HepG2 (cell line): ENCODE data around the gene LRRC45. TPM values are rescaled to one million over a fixed set of nuclear protein-coding genes. Genes with fewer than 3 reads are reported as not detected.

Source experiments
- CREB1 ChIP-seq, 2 experiments: fragments of 450-650 bp in 1 of 2; IDR thresholded peaks; 2 replicates each; pipeline ENCODE4 v1.6.1; 2016 to 2017; ENCODE audit warnings: control low read depth in 1 of 2, mild to moderate bottlenecking in 1 of 2, missing compliant biosample characterization in 1 of 2, missing genetic modification characterization in 1 of 2
- DNMT1 ChIP-seq: sonication (generic); formaldehyde crosslinking; IDR thresholded peaks from 2 replicates; pipeline ENCODE4 v1.5.1; 2020; ENCODE audit warnings: mild to moderate bottlenecking, missing genetic modification reagents
- EED ChIP-seq: sonication (generic); formaldehyde crosslinking; IDR thresholded peaks from 2 replicates; pipeline ENCODE4 v1.5.0; 2020; ENCODE audit warnings: mild to moderate bottlenecking, missing genetic modification reagents
- EZH2 ChIP-seq: conservative IDR thresholded peaks from 2 replicates; pipeline ENCODE4 v1.6.1; 2012; ENCODE audit warnings: mild to moderate bottlenecking, low read depth, low read length, moderate library complexity
- KLF11 ChIP-seq: IDR thresholded peaks from 2 replicates; pipeline ENCODE4 v1.6.1; 2016; ENCODE audit warnings: missing compliant biosample characterization
- POGZ ChIP-seq: sonication (generic); formaldehyde crosslinking; IDR thresholded peaks from 2 replicates; pipeline ENCODE4 v1.4.0; 2020; ENCODE audit warnings: mild to moderate bottlenecking, missing genetic modification reagents
- REL ChIP-seq: sonication (generic); formaldehyde crosslinking; conservative IDR thresholded peaks from 2 replicates; pipeline ENCODE4 v1.8.0; 2022; ENCODE audit warnings: mild to moderate bottlenecking, missing genetic modification reagents, moderate library complexity
- REPIN1 ChIP-seq: sonication (generic); formaldehyde crosslinking; IDR thresholded peaks from 2 replicates; pipeline ENCODE4 v1.8.0; 2022; ENCODE audit warnings: missing genetic modification reagents, low read depth, mild to moderate bottlenecking, borderline replicate concordance
- SUZ12 ChIP-seq: fragments of 150-350 bp; IDR thresholded peaks from 2 replicates; pipeline ENCODE4 v1.6.1; 2014; ENCODE audit warnings: low read depth, low read length
- TOPORS ChIP-seq: sonication (generic); formaldehyde crosslinking; IDR thresholded peaks from 2 replicates; pipeline ENCODE4 v1.8.0; 2023; ENCODE audit warnings: mild to moderate bottlenecking, missing genetic modification reagents
- ZFP82 ChIP-seq: sonication (generic); formaldehyde crosslinking; IDR thresholded peaks from 2 replicates; pipeline ENCODE4 v1.5.1; 2020; ENCODE audit warnings: mild to moderate bottlenecking, missing genetic modification reagents, borderline replicate concordance
- ZMYM2 ChIP-seq: sonication (generic); formaldehyde crosslinking; IDR thresholded peaks from 2 replicates; pipeline ENCODE4 v1.8.0; 2022; ENCODE audit warnings: mild to moderate bottlenecking, missing genetic modification reagents
- ZMYM3 ChIP-seq: sonication (generic); formaldehyde crosslinking; IDR thresholded peaks from 2 replicates; pipeline ENCODE4 v1.5.1; 2020; ENCODE audit warnings: mild to moderate bottlenecking, missing genetic modification reagents
- ZNF484 ChIP-seq: sonication (generic); formaldehyde crosslinking; IDR thresholded peaks from 2 replicates; pipeline ENCODE4 v1.5.1; 2020; ENCODE audit warnings: mild to moderate bottlenecking, low read depth, missing genetic modification reagents, borderline replicate concordance
- ZNF501 ChIP-seq: sonication (generic); formaldehyde crosslinking; IDR thresholded peaks from 2 replicates; pipeline ENCODE4 v1.5.1; 2020; ENCODE audit warnings: mild to moderate bottlenecking, moderate library complexity, missing genetic modification reagents
- ZNF589 ChIP-seq: sonication (generic); formaldehyde crosslinking; conservative IDR thresholded peaks from 2 replicates; pipeline ENCODE4 v1.8.0; 2022; ENCODE audit warnings: mild to moderate bottlenecking, moderate library complexity, missing genetic modification reagents
- ZNF674 ChIP-seq: sonication (generic); formaldehyde crosslinking; IDR thresholded peaks from 2 replicates; pipeline ENCODE4 v1.5.0; 2020; ENCODE audit warnings: low read depth, mild to moderate bottlenecking, missing genetic modification reagents
- ZNF766 ChIP-seq: sonication (generic); formaldehyde crosslinking; IDR thresholded peaks from 2 replicates; pipeline ENCODE4 v1.5.0; 2020; ENCODE audit warnings: missing genetic modification reagents, borderline replicate concordance
- ZNF773 ChIP-seq: sonication (generic); formaldehyde crosslinking; IDR thresholded peaks from 2 replicates; pipeline ENCODE4 v1.4.0; 2020; ENCODE audit warnings: missing genetic modification reagents, borderline replicate concordance
- ZSCAN21 ChIP-seq: sonication (generic); formaldehyde crosslinking; IDR thresholded peaks from 2 replicates; pipeline ENCODE4 v1.8.0; 2022; ENCODE audit warnings: mild to moderate bottlenecking, missing genetic modification reagents, moderate library complexity, borderline replicate concordance
- ZZZ3 ChIP-seq: sonication (generic); formaldehyde crosslinking; IDR thresholded peaks from 2 replicates; pipeline ENCODE4 v1.4.0; 2020; ENCODE audit warnings: missing genetic modification reagents, mild to moderate bottlenecking, borderline replicate concordance
- polyA plus RNA-seq, 8 experiments: library from polyadenylated mRNA; depleted of rRNA in 3 of 8; stranded (reverse) in 7 of 8; unstranded in 1 of 8; fragments of >200 nt; fragmentation: Illumina TruSeq in 4 of 8; extraction: Trizol in 4 of 8; gene quantifications; 2 replicates each; pipeline versions ENCODE4 v1.2.1 to v1.2.3, GENCODE V29; 2011 to 2016; ENCODE audit warnings: low read depth in 4 of 8, missing spikeins in 1 of 8, mixed read lengths in 1 of 8; ENCODE audit not compliant: insufficient read depth in 1 of 8
- total RNA-seq, 5 experiments: library from RNA; depleted of rRNA; stranded (reverse); fragments of >200 nt; fragmentation: Illumina TruSeq; extraction: Trizol; gene quantifications; 2 replicates each; pipeline ENCODE4 v1.2.3, GENCODE V29; 2016; ENCODE audit warnings: low read depth in 1 of 5
- TF ChIP-seq, protein P1 (sequence below): sonication (generic); formaldehyde crosslinking; IDR thresholded peaks from 2 replicates; pipeline ENCODE4 v1.8.1; 2023; ENCODE audit warnings: mild to moderate bottlenecking, inconsistent platforms, moderate library complexity, missing genetic modification reagents, borderline replicate concordance
- TF ChIP-seq, protein P2 (sequence below): sonication (generic); formaldehyde crosslinking; IDR thresholded peaks from 2 replicates; pipeline ENCODE4 v1.4.0; 2020; ENCODE audit warnings: mild to moderate bottlenecking, low read depth, missing genetic modification reagents
- TF ChIP-seq, protein P3 (sequence below): IDR thresholded peaks from 2 replicates; pipeline ENCODE4 v1.6.1; 2012; ENCODE audit warnings: low read length, improper control_type of control experiment

Gene LRRC45
- total and polyA plus RNA-seq, 2 of the 13 experiments (the other 11 are each of a cell fraction or from before 2014, with no cell fraction given): 11.6 to 48.1 TPM

DNA sequence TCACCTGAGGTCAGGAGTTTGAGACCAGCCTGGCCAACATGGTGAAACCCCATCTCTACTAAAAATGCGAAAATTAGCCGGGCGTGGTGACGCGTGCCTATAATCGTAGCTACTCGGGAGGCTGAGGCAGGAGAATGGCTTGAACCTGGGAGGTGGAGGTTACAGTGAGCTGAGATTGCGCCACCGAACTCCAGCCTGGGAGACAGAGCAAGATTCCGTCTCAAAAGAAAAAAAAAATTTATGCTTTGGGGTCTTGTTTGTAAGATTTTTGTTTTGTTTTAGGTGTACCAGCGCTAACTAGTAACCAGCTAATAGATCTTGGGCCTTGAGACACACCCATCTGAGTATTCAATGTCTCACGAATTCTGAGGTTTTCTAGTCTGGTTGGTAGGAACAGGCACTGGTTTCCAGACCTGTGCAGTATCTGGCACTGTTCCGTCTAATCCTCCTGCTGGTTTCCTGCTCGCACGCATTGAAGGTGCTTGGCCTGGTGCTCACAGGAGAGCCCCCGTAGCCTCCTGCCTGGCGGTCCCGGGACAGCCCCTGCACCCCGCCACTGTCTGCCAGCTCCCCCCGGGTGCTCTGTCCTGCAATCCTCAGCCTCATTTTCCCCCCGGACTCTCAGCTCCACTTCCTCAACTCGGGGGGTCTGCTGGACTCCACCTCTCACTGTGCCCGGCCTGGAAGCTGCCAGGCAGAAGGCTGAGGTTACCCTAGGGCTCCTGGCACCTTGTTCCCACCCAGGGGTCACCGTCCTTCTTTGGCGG is 53.1 kb downstream of the LRRC45 start (continued):
- TF ChIP-seq, protein P1, sequence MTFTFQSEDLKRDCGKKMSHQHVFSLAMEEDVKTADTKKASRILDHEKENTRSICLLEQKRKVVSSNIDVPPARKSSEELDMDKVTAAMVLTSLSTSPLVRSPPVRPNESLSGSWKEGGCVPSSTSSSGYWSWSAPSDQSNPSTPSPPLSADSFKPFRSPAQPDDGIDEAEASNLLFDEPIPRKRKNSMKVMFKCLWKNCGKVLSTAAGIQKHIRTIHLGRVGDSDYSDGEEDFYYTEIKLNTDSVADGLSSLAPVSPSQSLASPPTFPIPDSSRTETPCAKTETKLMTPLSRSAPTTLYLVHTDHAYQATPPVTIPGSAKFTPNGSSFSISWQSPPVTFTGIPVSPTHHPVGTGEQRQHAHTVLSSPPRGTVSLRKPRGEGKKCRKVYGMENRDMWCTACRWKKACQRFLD (CRISPR knock-in tag): peak; percentile 63; the same call in 1 of the 2 replicates
- TF ChIP-seq EED (CRISPR knock-in tag) (no peak), TOPORS (CRISPR knock-in tag) (peak; percentile 67; the same call in 1 of the 2 replicates), ZNF766 (CRISPR knock-in tag) (no peak), CREB1 (IDR thresholded peaks at IDR 0.05) (no peak), CREB1 (CRISPR knock-in tag; IDR thresholded peaks at IDR 0.05) (no peak), REPIN1 (CRISPR knock-in tag) (peak; percentile 41; the same call in 1 of the 2 replicates), ZNF484 (CRISPR knock-in tag) (no peak), EZH2 (no peak), ZSCAN21 (CRISPR knock-in tag) (peak; percentile 61; the same call in 1 of the 2 replicates), ZNF674 (CRISPR knock-in tag) (0 out of 2 replicates have a peak, but pooled peaks have one; percentile 56), KLF11 (CRISPR knock-in tag) (no peak), POGZ (CRISPR knock-in tag) (no peak), ZMYM3 (no peak), ZNF773 (CRISPR knock-in tag) (0 out of 2 replicates have a peak, but pooled peaks have one; percentile 49), ZFP82 (CRISPR knock-in tag) (no peak), ZNF589 (peak; percentile 61; the same call in 1 of the 2 replicates), ZMYM2 (0 out of 2 replicates have a peak, but pooled peaks have one; percentile 14), SUZ12 (no peak), DNMT1 (CRISPR knock-in tag) (no peak), ZZZ3 (0 out of 2 replicates have a peak, but pooled peaks have one; percentile 19), ZNF501 (CRISPR knock-in tag) (0 out of 2 replicates have a peak, but pooled peaks have one; percentile 50), REL (CRISPR knock-in tag) (no peak; the same call in 1 of the 2 replicates)
- TF ChIP-seq, protein P2, sequence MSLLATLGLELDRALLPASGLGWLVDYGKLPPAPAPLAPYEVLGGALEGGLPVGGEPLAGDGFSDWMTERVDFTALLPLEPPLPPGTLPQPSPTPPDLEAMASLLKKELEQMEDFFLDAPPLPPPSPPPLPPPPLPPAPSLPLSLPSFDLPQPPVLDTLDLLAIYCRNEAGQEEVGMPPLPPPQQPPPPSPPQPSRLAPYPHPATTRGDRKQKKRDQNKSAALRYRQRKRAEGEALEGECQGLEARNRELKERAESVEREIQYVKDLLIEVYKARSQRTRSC (CRISPR knock-in tag): no peak
- TF ChIP-seq, protein P3, sequence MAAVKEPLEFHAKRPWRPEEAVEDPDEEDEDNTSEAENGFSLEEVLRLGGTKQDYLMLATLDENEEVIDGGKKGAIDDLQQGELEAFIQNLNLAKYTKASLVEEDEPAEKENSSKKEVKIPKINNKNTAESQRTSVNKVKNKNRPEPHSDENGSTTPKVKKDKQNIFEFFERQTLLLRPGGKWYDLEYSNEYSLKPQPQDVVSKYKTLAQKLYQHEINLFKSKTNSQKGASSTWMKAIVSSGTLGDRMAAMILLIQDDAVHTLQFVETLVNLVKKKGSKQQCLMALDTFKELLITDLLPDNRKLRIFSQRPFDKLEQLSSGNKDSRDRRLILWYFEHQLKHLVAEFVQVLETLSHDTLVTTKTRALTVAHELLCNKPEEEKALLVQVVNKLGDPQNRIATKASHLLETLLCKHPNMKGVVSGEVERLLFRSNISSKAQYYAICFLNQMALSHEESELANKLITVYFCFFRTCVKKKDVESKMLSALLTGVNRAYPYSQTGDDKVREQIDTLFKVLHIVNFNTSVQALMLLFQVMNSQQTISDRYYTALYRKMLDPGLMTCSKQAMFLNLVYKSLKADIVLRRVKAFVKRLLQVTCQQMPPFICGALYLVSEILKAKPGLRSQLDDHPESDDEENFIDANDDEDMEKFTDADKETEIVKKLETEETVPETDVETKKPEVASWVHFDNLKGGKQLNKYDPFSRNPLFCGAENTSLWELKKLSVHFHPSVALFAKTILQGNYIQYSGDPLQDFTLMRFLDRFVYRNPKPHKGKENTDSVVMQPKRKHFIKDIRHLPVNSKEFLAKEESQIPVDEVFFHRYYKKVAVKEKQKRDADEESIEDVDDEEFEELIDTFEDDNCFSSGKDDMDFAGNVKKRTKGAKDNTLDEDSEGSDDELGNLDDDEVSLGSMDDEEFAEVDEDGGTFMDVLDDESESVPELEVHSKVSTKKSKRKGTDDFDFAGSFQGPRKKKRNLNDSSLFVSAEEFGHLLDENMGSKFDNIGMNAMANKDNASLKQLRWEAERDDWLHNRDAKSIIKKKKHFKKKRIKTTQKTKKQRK: no peak
